ENCODE data around the gene IFRD1.
"Not testable (repeated sequence)": the region's sequence is repeated elsewhere in the genome, so short reads cannot be mapped to it uniquely, and the experiment has no call there.

IFRD1 gene

GRCh38 chr7:112494656-112495055 is 44.4 kb downstream of the IFRD1 start:
- no peak for DNase-seq

- DNase-seq, result no peak
Observed at GRCh38 chr7:112495156-112495788, 45.0 kb downstream of the IFRD1 start.

GRCh38 chr7:112495810-112496462 is 45.7 kb downstream of the IFRD1 start:
- no peak for DNase-seq

GRCh38 chr7:112497481-112497880 is 47.2 kb downstream of the IFRD1 start:
- no peak for DNase-seq

GRCh38 chr7:112500619-112501018 is 50.4 kb downstream of the IFRD1 start:
- DNase-seq, result no peak

GRCh38 chr7:112501801-112502503 is 51.7 kb downstream of the IFRD1 start:
- DNase-seq, result no peak

GRCh38 chr7:112502700-112503099 is 52.4 kb downstream of the IFRD1 start:
- DNase-seq, result no peak

GRCh38 chr7:112503361-112503972 is 53.2 kb downstream of the IFRD1 start:
- DNase-seq, result no peak

GRCh38 chr7:112504093-112504695 is 53.9 kb downstream of the IFRD1 start:
- no peak for DNase-seq

GRCh38 chr7:112505495-112505894 is 55.2 kb downstream of the IFRD1 start:
- no peak for DNase-seq

- DNase-seq, result no peak
Observed at GRCh38 chr7:112508404-112508803, 58.1 kb downstream of the IFRD1 start.

- no peak for DNase-seq
Observed at GRCh38 chr7:112509402-112509801, 59.1 kb downstream of the IFRD1 start.

GRCh38 chr7:112510001-112510742 is 59.9 kb downstream of the IFRD1 start:
- DNase-seq, result no peak

GRCh38 chr7:112510743-112511110 is 60.5 kb downstream of the IFRD1 start:
- DNase-seq, result no peak

- DNase-seq, result no peak
Observed at GRCh38 chr7:112511451-112512202, 61.4 kb downstream of the IFRD1 start.

GRCh38 chr7:112512451-112513210 is 62.4 kb downstream of the IFRD1 start:
- no peak for DNase-seq

GRCh38 chr7:112515989-112516388 is 65.7 kb downstream of the IFRD1 start:
- no peak for DNase-seq

GRCh38 chr7:112516418-112516817 is 66.2 kb downstream of the IFRD1 start:
- DNase-seq, result not testable (repeated sequence)

GRCh38 chr7:112517487-112517886 is 67.2 kb downstream of the IFRD1 start:
- no peak for DNase-seq

GRCh38 chr7:112520787-112521186 is 70.5 kb downstream of the IFRD1 start:
- DNase-seq, result no peak

GRCh38 chr7:112521942-112522341 is 71.7 kb downstream of the IFRD1 start:
- DNase-seq, result no peak

Data from NCI-H524 treated with DMSO at 0.1 percent for 48 hours (cell line).